Loucy (cell line): Measurements from ENCODE around the gene PCA3.

Source experiments
- CTCF ChIP-seq: fragments of 200-600 bp; sonication (generic); conservative IDR thresholded peaks from 2 replicates; pipeline ENCODE4 v1.5.1; 2014; ENCODE audit warnings: mild to moderate bottlenecking, antibody characterized with exemption, low read length
- EZH2phosphoT487 ChIP-seq: fragments of 200-600 bp; IDR thresholded peaks from 2 replicates; pipeline ENCODE4 v1.6.1; 2018; ENCODE audit warnings: antibody characterized with exemption, mild to moderate bottlenecking, moderate library complexity, borderline replicate concordance

DNA sequence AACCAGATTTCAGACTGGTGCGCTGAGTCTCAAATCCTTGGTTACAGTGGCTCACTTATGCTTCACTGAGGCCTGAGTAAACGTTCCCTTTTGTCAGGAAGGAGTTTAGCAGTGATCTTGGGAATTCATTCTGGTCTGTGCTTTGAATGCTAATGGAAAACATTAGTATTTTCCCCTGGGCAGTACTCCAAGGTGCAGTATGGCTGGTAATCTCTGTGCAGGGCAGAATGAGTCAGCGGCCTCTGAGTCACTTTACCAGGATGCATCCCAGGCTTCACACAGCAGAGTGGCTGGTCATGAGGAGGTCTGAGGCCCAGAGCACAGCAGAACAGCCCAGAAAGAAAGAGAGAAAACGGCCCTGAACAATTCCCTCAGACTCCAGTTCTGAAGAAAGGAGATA, 54.0 kb downstream of the PCA3 start:
- TF ChIP-seq CTCF, result no peak
- no peak for TF ChIP-seq EZH2phosphoT487
